Parathyroid adenoma (tissue), 2 donors: Measurements from ENCODE around the gene ANKRD31.
"Not testable (repeated sequence)": the region's sequence is repeated elsewhere in the genome, so short reads cannot be mapped to it uniquely, and the experiment has no call there.

Source experiments
- H2AFZ ChIP-seq: fragments of 300-600 bp; sonication (generic); one replicate; pipeline ENCODE4 v1.7.0; 2017; ENCODE audit warnings: antibody characterized with exemption, mild to moderate bottlenecking
- H3K27ac ChIP-seq: fragments of 300-600 bp; sonication (generic); one replicate; pipeline ENCODE4 v1.7.0; 2017
- H3K27me3 ChIP-seq: fragments of 300-600 bp; sonication (generic); one replicate; pipeline ENCODE4 v1.7.0; 2017; ENCODE audit warnings: low read length; ENCODE audit not compliant: control insufficient read depth, insufficient read depth
- H3K36me3 ChIP-seq: fragments of 300-600 bp; sonication (generic); one replicate; pipeline ENCODE4 v1.7.0; 2017; ENCODE audit warnings: low read length; ENCODE audit not compliant: control insufficient read depth, insufficient read depth
- H3K4me1 ChIP-seq: fragments of 300-600 bp; sonication (generic); one replicate; pipeline ENCODE4 v1.7.0; 2017; ENCODE audit warnings: control low read depth
- H3K4me2 ChIP-seq: fragments of 300-600 bp; sonication (generic); one replicate; pipeline ENCODE4 v1.7.0; 2017; ENCODE audit warnings: low read length
- H3K4me3 ChIP-seq: fragments of 300-600 bp; sonication (generic); one replicate; pipeline ENCODE4 v1.7.0; 2017; ENCODE audit warnings: low read depth, low read length
- H3K79me2 ChIP-seq: fragments of 300-600 bp; sonication (generic); one replicate; pipeline ENCODE4 v1.7.0; 2017; ENCODE audit warnings: control low read depth
- H3K9ac ChIP-seq: fragments of 300-600 bp; sonication (generic); one replicate; pipeline ENCODE4 v1.7.0; 2017; ENCODE audit warnings: mild to moderate bottlenecking
- H3K9me3 ChIP-seq: fragments of 300-600 bp; sonication (generic); one replicate; pipeline ENCODE4 v1.7.0; 2017; ENCODE audit warnings: low read length; ENCODE audit not compliant: control insufficient read depth
- CTCF ChIP-seq: fragments of 300-600 bp; sonication (generic); IDR thresholded peaks from one replicate; pipeline ENCODE4 v1.7.0; 2017; ENCODE audit warnings: antibody characterized with exemption, mild to moderate bottlenecking
- donor health status: primary hyperparathyroidism.

The ANKRD31 gene

GRCh38 chr5:75190227-75190626 is 46.5 kb downstream of the ANKRD31 start:
- no peak overlapping the region for H3K9ac ChIP-seq
- TF ChIP-seq CTCF, result no peak
- no peaks in the 10 kb centered on the region for H3K79me2 ChIP-seq
- H2AFZ ChIP-seq, result no peak overlapping the region
- H3K4me2 ChIP-seq, result no peak overlapping the region
- no peaks in the 10 kb centered on the region for H3K4me1 ChIP-seq
- H3K27ac ChIP-seq, result no peak overlapping the region
- no peaks in the 10 kb centered on the region for H3K9me3 ChIP-seq
- H3K27me3 ChIP-seq, result no peaks in the 10 kb centered on the region
- H3K4me3 ChIP-seq, result no peak overlapping the region
- no peaks in the 10 kb centered on the region for H3K36me3 ChIP-seq

- no peaks in the 10 kb centered on the region for H3K4me1 ChIP-seq
- no peaks in the 10 kb centered on the region for H3K36me3 ChIP-seq
- no peak overlapping the region for H3K9ac ChIP-seq
- H3K79me2 ChIP-seq, result no peaks in the 10 kb centered on the region
- no peaks in the 10 kb centered on the region for H3K27me3 ChIP-seq
- no peaks in the 10 kb centered on the region for H3K9me3 ChIP-seq
- H3K4me3 ChIP-seq, result no peak overlapping the region
- no peak overlapping the region for H3K27ac ChIP-seq
- H2AFZ ChIP-seq, result no peak overlapping the region
- no peak overlapping the region for H3K4me2 ChIP-seq
- no peak for TF ChIP-seq CTCF
These were observed 47.3 kb downstream of the ANKRD31 start for GRCh38 chr5:75189353-75189752.

DNA sequence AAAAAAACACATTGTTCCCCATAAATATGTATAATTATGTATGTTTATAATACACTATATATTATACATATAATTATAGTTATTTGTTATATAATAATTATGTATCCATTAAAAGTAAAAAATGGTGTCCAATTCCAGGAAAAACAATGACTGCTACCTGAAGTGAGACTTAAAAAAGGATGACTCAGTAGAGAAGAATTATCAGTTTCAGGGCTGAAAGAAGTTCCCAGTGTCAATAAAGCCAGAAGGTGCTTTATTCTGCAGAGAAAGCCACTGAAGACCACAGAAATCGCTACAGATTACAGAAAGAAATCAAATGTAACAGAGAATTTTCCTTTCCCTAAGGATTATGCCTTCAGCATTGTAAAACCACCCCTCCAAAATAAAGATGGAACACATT is 50.9 kb downstream of the ANKRD31 start:
- no peaks in the 10 kb centered on the region for H3K27me3 ChIP-seq
- H3K27ac ChIP-seq, result no peak overlapping the region
- H3K9ac ChIP-seq, result no peak overlapping the region
- H3K9me3 ChIP-seq, result no peaks in the 10 kb centered on the region
- TF ChIP-seq CTCF, result no peak
- no peak overlapping the region for H3K4me2 ChIP-seq
- H3K4me3 ChIP-seq, result no peak overlapping the region
- H3K36me3 ChIP-seq, result no peaks in the 10 kb centered on the region
- H2AFZ ChIP-seq, result no peak overlapping the region
- H3K4me1 ChIP-seq, result no peaks in the 10 kb centered on the region
- H3K79me2 ChIP-seq, result no peaks in the 10 kb centered on the region

GRCh38 chr5:75176009-75176408 is 60.7 kb downstream of the ANKRD31 start:
- H3K27ac ChIP-seq, H3K9ac ChIP-seq, H3K79me2 ChIP-seq, H3K4me3 ChIP-seq, H3K36me3 ChIP-seq, H3K9me3 ChIP-seq, H3K4me1 ChIP-seq, H3K27me3 ChIP-seq, H2AFZ ChIP-seq, H3K4me2 ChIP-seq: not testable (repeated sequence)

GRCh38 chr5:75174872-75175271 is 61.8 kb downstream of the ANKRD31 start:
- H2AFZ ChIP-seq, H3K4me2 ChIP-seq, H3K36me3 ChIP-seq, H3K4me3 ChIP-seq, H3K9me3 ChIP-seq, H3K4me1 ChIP-seq, H3K27ac ChIP-seq, H3K9ac ChIP-seq, H3K79me2 ChIP-seq, H3K27me3 ChIP-seq: not testable (repeated sequence)

- Histone ChIP-seq H3K4me1 (no peaks in the 10 kb centered on the region), H3K36me3 (no peaks in the 10 kb centered on the region), H3K4me3 (no peak overlapping the region), H3K79me2 (no peaks in the 10 kb centered on the region), H3K4me2 (no peak overlapping the region), H2AFZ (no peak overlapping the region), H3K27me3 (no peaks in the 10 kb centered on the region), H3K9me3 (no peaks in the 10 kb centered on the region), H3K9ac (no peak overlapping the region), H3K27ac (no peak overlapping the region)
- TF ChIP-seq CTCF, result no peak
These were observed 67.2 kb downstream of the ANKRD31 start for GRCh38 chr5:75169516-75169915.
